GM19463 (cell line): Measurements from ENCODE around the gene KIAA2012.
"Not testable (repeated sequence)": the region's sequence is repeated elsewhere in the genome, so short reads cannot be mapped to it uniquely, and the experiment has no call there.

ENCODE experiments used
- ATAC-seq: cut with Tn5 transposase; IDR thresholded peaks from one replicate; pipeline ENCODE4 v1.9.1; 2021; ENCODE audit warnings: mild to moderate bottlenecking, moderate library complexity; ENCODE audit not compliant: unreplicated experiment

KIAA2012 gene

GRCh38 chr2:202185156-202185555 is 112.1 kb downstream of the KIAA2012 start:
- ATAC-seq, result no peak

- ATAC-seq, result no peak
Measured at GRCh38 chr2:202186641-202187202, 113.7 kb downstream of the KIAA2012 start.

GRCh38 chr2:202187570-202187969 is 114.5 kb downstream of the KIAA2012 start:
- ATAC-seq, result no peak

GRCh38 chr2:202193305-202193704 is 120.2 kb downstream of the KIAA2012 start:
- ATAC-seq, result no peak

- ATAC-seq, result no peak
Measured at GRCh38 chr2:202193881-202194353, 120.9 kb downstream of the KIAA2012 start.

- ATAC-seq, result no peak
Measured at GRCh38 chr2:202194418-202194817, 121.4 kb downstream of the KIAA2012 start.

- ATAC-seq, result no peak
Measured at GRCh38 chr2:202196727-202197126, 123.7 kb downstream of the KIAA2012 start.

- ATAC-seq, result no peak
Measured at GRCh38 chr2:202201220-202202160, 128.4 kb downstream of the KIAA2012 start.

- ATAC-seq, result no peak
Measured at GRCh38 chr2:202203348-202203747, 130.3 kb downstream of the KIAA2012 start.

GRCh38 chr2:202204855-202205254 is 131.8 kb downstream of the KIAA2012 start:
- no peak for ATAC-seq

GRCh38 chr2:202208526-202208925 is 135.5 kb downstream of the KIAA2012 start:
- no peak for ATAC-seq

- ATAC-seq, result no peak
Measured at GRCh38 chr2:202215179-202215578, 142.1 kb downstream of the KIAA2012 start.

- no peak for ATAC-seq
Measured at GRCh38 chr2:202221873-202222272, 148.8 kb downstream of the KIAA2012 start.

GRCh38 chr2:202237787-202238233 is 164.8 kb downstream of the KIAA2012 start:
- ATAC-seq, result peak; percentile 35

- ATAC-seq, result peak; percentile 97
Measured at GRCh38 chr2:202238234-202239197, 165.5 kb downstream of the KIAA2012 start, which contains the start of gene SUMO1. TSS of gene SUMO1 (minus strand) at chr2:202238597. CDS start at chr2:202238451, 146 bp downstream.

GRCh38 chr2:202247710-202248109 is 174.7 kb downstream of the KIAA2012 start:
- ATAC-seq, result not testable (repeated sequence)

GRCh38 chr2:202249521-202250253 is 176.6 kb downstream of the KIAA2012 start:
- ATAC-seq, result no peak

GRCh38 chr2:202251494-202251893 is 178.4 kb downstream of the KIAA2012 start:
- ATAC-seq, result no peak
